B cell (primary cell): Measurements from ENCODE around the gene NRF1. TPM values are rescaled to one million over a fixed set of nuclear protein-coding genes. Genes with fewer than 3 reads are reported as not detected.

Experiments
- ATAC-seq: fragments of 200-7000 bp; cut with Tn5 transposase; one replicate; pipeline ENCODE4 v1.10.0; 2021; ENCODE audit warnings: low read depth, mild to moderate bottlenecking, moderate number of reproducible peaks, moderate library complexity
- CTCF ChIA-PET: fragments of 350-600 bp; sonication (Branson Sonifier 250); formaldehyde crosslinking; loops from one replicate; lab custom pipeline; 2021; ENCODE audit warnings: antibody characterized with exemption, inconsistent platforms; lab: Charles Lee
- POLR2A ChIA-PET: fragments of 350-600 bp; sonication (Branson Sonifier 250); formaldehyde crosslinking; loops from one replicate; lab custom pipeline; 2021; ENCODE audit warnings: antibody characterized with exemption; lab: Charles Lee
- DNase-seq: peaks from one replicate; pipeline ENCODE4 v3.0.0; 2013
- H2AFZ ChIP-seq: 2 replicates; pipeline ENCODE4 v1.6.1; 2012; ENCODE audit warnings: mild to moderate bottlenecking, low read depth, low read length; ENCODE audit not compliant: insufficient read depth, poor library complexity, severe bottlenecking
- H3K27ac ChIP-seq, 2 donors: 1 replicate in 1 of 2; 2 replicates in 1 of 2; pipeline ENCODE4 v1.5.1; 2012 to 2013; ENCODE audit warnings: low read length in 2 of 2, mild to moderate bottlenecking in 2 of 2, moderate library complexity in 1 of 2
- H3K27me3 ChIP-seq, 4 experiments: fragments of 200-600 bp in 1 of 4; sonication (generic) in 1 of 4; replicated peaks in 1 of 4; 1 replicate in 2 of 4; 2 replicates in 2 of 4; pipeline versions ENCODE4 v1.6.1 to v1.7.0; 2013 to 2016; ENCODE audit warnings: low read length in 3 of 4, mild to moderate bottlenecking in 2 of 4, mixed read lengths in 1 of 4, moderate library complexity in 1 of 4; ENCODE audit not compliant: insufficient read depth in 4 of 4, control insufficient read depth in 3 of 4; ENCODE audit errors: control extremely low read depth in 1 of 4
- H3K36me3 ChIP-seq, 2 experiments: replicated peaks in 1 of 2; 1 replicate in 1 of 2; 2 replicates in 1 of 2; pipeline versions ENCODE4 v1.6.1 to v1.7.1; 2013; ENCODE audit warnings: low read length in 1 of 2; ENCODE audit not compliant: insufficient read depth in 2 of 2, control insufficient read depth in 1 of 2; ENCODE audit errors: control extremely low read depth in 1 of 2, extremely low read depth in 1 of 2
- H3K4me1 ChIP-seq, 2 donors: fragments of 200-600 bp in 1 of 2; sonication (generic) in 1 of 2; 1 replicate in 1 of 2; 2 replicates in 1 of 2; pipeline versions ENCODE4 v1.5.1 to v1.6.1; 2013 to 2017; ENCODE audit warnings: low read length in 2 of 2; ENCODE audit not compliant: control insufficient read depth in 2 of 2, insufficient read depth in 2 of 2
- H3K4me2 ChIP-seq: replicated peaks from 2 replicates; pipeline ENCODE3; 2012; ENCODE audit warnings: mild to moderate bottlenecking, low read depth, low read length; ENCODE audit not compliant: poor library complexity, severe bottlenecking
- H3K4me3 ChIP-seq, 5 experiments: fragments of 200-600 bp in 1 of 5; sonication (generic) in 1 of 5; 1 replicate in 3 of 5; 2 replicates in 2 of 5; pipeline versions ENCODE4 v1.5.1 to v1.7.0; 2011 to 2016; ENCODE audit warnings: low read length in 4 of 5, mild to moderate bottlenecking in 4 of 5, low read depth in 2 of 5, control low read depth in 1 of 5, moderate library complexity in 1 of 5; ENCODE audit not compliant: insufficient read depth in 1 of 5; ENCODE audit errors: control extremely low read depth in 1 of 5, extremely low read depth in 1 of 5
- H3K79me2 ChIP-seq: fragments of 200-600 bp; sonication (generic); one replicate; pipeline ENCODE4 v1.6.0; 2016; ENCODE audit warnings: low read length; ENCODE audit not compliant: control insufficient read depth, insufficient read depth
- H3K9ac ChIP-seq: fragments of 200-600 bp; sonication (generic); 2 replicates; pipeline ENCODE4 v1.6.1; 2017; ENCODE audit warnings: mild to moderate bottlenecking, low read length, moderate library complexity
- H3K9me3 ChIP-seq, 3 donors: one replicate each; pipeline versions ENCODE4 v1.6.1 to v1.7.1; 2013; ENCODE audit warnings: low read length in 2 of 3; ENCODE audit not compliant: control insufficient read depth in 2 of 3, insufficient read depth in 1 of 3; ENCODE audit errors: control extremely low read depth in 1 of 3
- H4K20me1 ChIP-seq: 2 replicates; pipeline ENCODE4 v1.6.0; 2012; ENCODE audit warnings: mild to moderate bottlenecking, low read length; ENCODE audit not compliant: insufficient read depth, control insufficient read depth, poor library complexity, severe bottlenecking
- H3K27ac Mint-ChIP-seq: one replicate; pipeline ENCODE4 v1.8.0; 2021; ENCODE audit warnings: mixed read lengths
- H3K27me3 Mint-ChIP-seq: one replicate; pipeline ENCODE4 v1.8.0; 2021; ENCODE audit warnings: mixed read lengths
- H3K4me1 Mint-ChIP-seq: one replicate; pipeline ENCODE4 v1.8.0; 2021; ENCODE audit warnings: mixed read lengths
- H3K4me3 Mint-ChIP-seq: one replicate; pipeline ENCODE4 v1.8.0; 2021; ENCODE audit warnings: mixed read lengths
- H3K9me3 Mint-ChIP-seq: one replicate; pipeline ENCODE4 v1.8.0; 2022; ENCODE audit warnings: mixed read lengths; ENCODE audit not compliant: insufficient read depth
- EZH2 ChIP-seq: IDR thresholded peaks from 2 replicates; pipeline ENCODE4 v1.6.1; 2012; ENCODE audit warnings: borderline replicate concordance, low read depth, mild to moderate bottlenecking, moderate library complexity, low read length; ENCODE audit not compliant: insufficient read depth, poor library complexity, severe bottlenecking
- WGBS: methylation state at CpG from one replicate; pipeline ENCODE4 v1.1.5; 2013; ENCODE audit warnings: missing lambda C conversion rate; ENCODE audit not compliant: insufficient coverage; 5-methylcytosine and 5-hydroxymethylcytosine counted together
- intact Hi-C: fragments of 100-400 bp; cut with micrococcal nuclease; formaldehyde crosslinking; loops from one replicate; pipeline ENCODE4 v1.10.0; 2022
- polyA plus RNA-seq: library from polyadenylated mRNA; depleted of rRNA; stranded (reverse); fragments of >200 nt; gene quantifications from 2 replicates; pipeline ENCODE4 v1.2.3, GENCODE V29; 2012
- total RNA-seq, 2 donors: library from RNA; stranded (reverse); fragments of 120-200 nt in 1 of 2; gene quantifications; 1 replicate in 1 of 2; 2 replicates in 1 of 2; pipeline versions ENCODE4 v1.2.3 to v1.2.4, GENCODE V29; 2013 to 2022
- TF ChIP-seq, protein P1 (sequence below): fragments of 200-600 bp; IDR thresholded peaks from one replicate; pipeline ENCODE4 v1.8.0; 2022; ENCODE audit warnings: antibody characterized with exemption, mild to moderate bottlenecking

Gene NRF1
- total and polyA plus RNA-seq, 2 donors (not counting 1 experiment from before 2014, with no cell fraction given) = 19.6 to 53.0 TPM

DNA sequence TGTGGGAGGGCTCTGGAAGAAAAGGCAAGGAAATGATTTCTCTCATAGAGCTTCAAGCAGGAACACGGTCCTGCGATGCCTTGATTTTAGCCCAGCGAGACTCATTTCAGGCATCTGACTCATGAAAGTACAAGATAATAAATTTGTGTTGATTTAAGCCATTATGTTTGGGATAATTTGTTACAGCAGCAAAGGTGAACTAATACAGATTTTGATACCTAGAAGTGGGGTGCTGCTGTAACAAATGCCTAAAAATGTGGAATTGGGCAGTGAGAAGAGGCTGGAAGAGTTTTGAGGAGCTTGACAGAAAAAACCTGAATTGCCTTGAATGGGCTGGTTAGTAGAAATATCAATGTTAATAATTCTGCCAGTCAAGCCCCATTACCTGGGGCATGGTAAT is 44.1 kb upstream of the NRF1 start:
- CTCF ChIA-PET = no interaction called here
- intact Hi-C loops = no loop called here
- peaks cover 2% of the 10 kb centered on the region for H3K4me1 Mint-ChIP-seq
- ATAC-seq (no peak), DNase-seq (no peak)
- POLR2A ChIA-PET = interaction anchor here (0.7 kb wide), 1 partner anchor 794 kb away, joined by 4 read pairs; no protein-coding TSS in a partner anchor
- no peak overlapping the region for H3K9ac ChIP-seq
- H3K9me3 ChIP-seq = no peaks in the 10 kb centered on the region
- no peak overlapping the region for H3K4me3 Mint-ChIP-seq
- H3K27ac Mint-ChIP-seq = no peak overlapping the region
- H2AFZ ChIP-seq = no peak overlapping the region
- H3K27ac ChIP-seq = no peak overlapping the region
- H3K4me2 ChIP-seq = no peak overlapping the region
- H3K27me3 ChIP-seq = peaks cover 0 to 3% (median 0%) of the 10 kb centered on the region in 4 experiments
- H3K36me3 ChIP-seq = no peaks in the 10 kb centered on the region
- no peaks in the 10 kb centered on the region for H3K79me2 ChIP-seq
- peaks cover 47% of the 10 kb centered on the region for H3K27me3 Mint-ChIP-seq
- H3K4me1 ChIP-seq = peaks cover 0 to 5% of the 10 kb centered on the region in 2 donors
- no peaks in the 10 kb centered on the region for H4K20me1 ChIP-seq
- WGBS = 100% methylated on average over 2 of the region's 3 CpGs
- H3K4me3 ChIP-seq = no peak overlapping the region
- no peak for TF ChIP-seq EZH2
- TF ChIP-seq, protein P1, sequence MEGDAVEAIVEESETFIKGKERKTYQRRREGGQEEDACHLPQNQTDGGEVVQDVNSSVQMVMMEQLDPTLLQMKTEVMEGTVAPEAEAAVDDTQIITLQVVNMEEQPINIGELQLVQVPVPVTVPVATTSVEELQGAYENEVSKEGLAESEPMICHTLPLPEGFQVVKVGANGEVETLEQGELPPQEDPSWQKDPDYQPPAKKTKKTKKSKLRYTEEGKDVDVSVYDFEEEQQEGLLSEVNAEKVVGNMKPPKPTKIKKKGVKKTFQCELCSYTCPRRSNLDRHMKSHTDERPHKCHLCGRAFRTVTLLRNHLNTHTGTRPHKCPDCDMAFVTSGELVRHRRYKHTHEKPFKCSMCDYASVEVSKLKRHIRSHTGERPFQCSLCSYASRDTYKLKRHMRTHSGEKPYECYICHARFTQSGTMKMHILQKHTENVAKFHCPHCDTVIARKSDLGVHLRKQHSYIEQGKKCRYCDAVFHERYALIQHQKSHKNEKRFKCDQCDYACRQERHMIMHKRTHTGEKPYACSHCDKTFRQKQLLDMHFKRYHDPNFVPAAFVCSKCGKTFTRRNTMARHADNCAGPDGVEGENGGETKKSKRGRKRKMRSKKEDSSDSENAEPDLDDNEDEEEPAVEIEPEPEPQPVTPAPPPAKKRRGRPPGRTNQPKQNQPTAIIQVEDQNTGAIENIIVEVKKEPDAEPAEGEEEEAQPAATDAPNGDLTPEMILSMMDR = no peak
- peaks cover 6% of the 10 kb centered on the region for H3K9me3 Mint-ChIP-seq

DNA sequence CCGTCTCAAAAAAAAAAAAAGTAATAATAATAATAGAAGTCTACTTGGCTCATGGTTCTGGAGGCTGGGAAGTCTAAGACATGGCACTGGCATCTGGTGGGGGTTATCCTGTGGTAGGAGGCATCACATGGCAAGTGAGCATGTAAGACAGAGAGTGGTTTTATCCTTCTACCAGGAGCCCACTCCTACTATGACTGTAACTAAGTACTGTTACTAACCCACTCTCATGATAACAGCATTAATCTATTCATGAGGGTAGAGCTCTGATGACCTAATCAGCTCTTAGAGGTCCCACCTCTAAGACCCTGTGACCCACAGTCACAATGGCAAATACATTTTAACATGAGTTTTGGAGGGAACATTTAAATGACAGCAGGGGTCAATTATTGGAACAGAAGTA is 43.3 kb upstream of the NRF1 start:
- ATAC-seq (no peak), DNase-seq (no peak)
- H3K27me3 Mint-ChIP-seq = peaks cover 48% of the 10 kb centered on the region
- H3K4me1 Mint-ChIP-seq = peaks cover 2% of the 10 kb centered on the region
- Histone ChIP-seq H3K9me3 (no peaks in the 10 kb centered on the region), H4K20me1 (no peaks in the 10 kb centered on the region), H3K79me2 (no peaks in the 10 kb centered on the region), H3K4me3 (no peak overlapping the region), H3K4me1 (peaks cover 0 to 5% of the 10 kb centered on the region in 2 donors), H3K36me3 (no peaks in the 10 kb centered on the region), H3K4me2 (no peak overlapping the region), H3K27ac (no peak overlapping the region), H3K9ac (no peak overlapping the region), H2AFZ (no peak overlapping the region), H3K27me3 (peaks cover 0 to 3% (median 0%) of the 10 kb centered on the region in 4 experiments)
- WGBS = no CpG with 5 or more reads among the region's 1 CpG
- no peak overlapping the region for H3K27ac Mint-ChIP-seq
- H3K4me3 Mint-ChIP-seq = no peak overlapping the region
- POLR2A ChIA-PET = interaction anchor here (0.6 kb wide), 1 partner anchor 1704 kb away, joined by 3 read pairs; no protein-coding TSS in a partner anchor
- intact Hi-C loops = no loop called here
- CTCF ChIA-PET = no interaction called here
- peaks cover 6% of the 10 kb centered on the region for H3K9me3 Mint-ChIP-seq
- no peak for TF ChIP-seq EZH2
- TF ChIP-seq, protein P1 = no peak
